ENCODE data around the gene UNC93A.
"Not testable (repeated sequence)": the region's sequence is repeated elsewhere in the genome, so short reads cannot be mapped to it uniquely, and the experiment has no call there.

The UNC93A gene

DNA sequence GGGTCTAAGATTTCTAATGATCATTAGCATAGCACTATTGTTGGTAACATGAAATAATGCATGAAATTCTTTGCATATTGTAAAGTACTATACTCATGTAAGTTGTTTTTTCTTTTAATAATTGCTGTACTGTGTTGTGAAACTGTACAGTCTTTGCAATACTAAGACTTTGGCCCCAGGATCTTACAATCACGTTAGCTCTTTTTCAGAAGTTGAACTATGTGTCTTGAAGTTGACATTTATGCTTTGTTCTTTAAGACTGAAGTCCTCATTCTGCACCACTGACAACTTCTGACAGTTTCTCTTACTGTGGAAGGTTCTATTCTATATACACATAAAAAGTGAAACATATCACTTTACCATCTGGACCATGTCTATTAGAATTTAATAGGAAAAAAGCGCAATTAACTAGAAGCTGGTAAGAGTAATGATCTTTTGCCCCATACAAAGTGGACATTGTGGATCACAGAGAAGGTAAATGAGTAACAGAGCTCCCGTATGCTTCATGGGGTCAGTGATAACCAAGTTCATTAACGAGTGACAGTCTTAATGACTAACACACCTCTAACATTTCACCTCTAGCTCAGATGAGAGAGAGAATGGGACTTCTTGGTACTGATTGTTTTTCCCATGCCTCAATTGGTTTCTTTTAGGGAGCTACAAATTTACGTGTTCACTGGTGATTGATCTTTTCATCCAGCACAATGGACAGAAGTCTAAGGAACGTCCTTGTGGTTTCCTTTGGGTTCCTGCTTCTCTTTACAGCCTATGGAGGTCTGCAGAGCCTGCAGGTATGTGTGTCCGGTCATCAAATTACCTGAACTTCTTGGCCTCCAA is at the start of gene UNC93A:
TSS of gene UNC93A (plus strand) at position 530 of the 837 bp plus-strand sequence. CDS start at position 705, 175 bp downstream.
- no peak for DNase-seq (ENCODE audit: low spot score)

DNA sequence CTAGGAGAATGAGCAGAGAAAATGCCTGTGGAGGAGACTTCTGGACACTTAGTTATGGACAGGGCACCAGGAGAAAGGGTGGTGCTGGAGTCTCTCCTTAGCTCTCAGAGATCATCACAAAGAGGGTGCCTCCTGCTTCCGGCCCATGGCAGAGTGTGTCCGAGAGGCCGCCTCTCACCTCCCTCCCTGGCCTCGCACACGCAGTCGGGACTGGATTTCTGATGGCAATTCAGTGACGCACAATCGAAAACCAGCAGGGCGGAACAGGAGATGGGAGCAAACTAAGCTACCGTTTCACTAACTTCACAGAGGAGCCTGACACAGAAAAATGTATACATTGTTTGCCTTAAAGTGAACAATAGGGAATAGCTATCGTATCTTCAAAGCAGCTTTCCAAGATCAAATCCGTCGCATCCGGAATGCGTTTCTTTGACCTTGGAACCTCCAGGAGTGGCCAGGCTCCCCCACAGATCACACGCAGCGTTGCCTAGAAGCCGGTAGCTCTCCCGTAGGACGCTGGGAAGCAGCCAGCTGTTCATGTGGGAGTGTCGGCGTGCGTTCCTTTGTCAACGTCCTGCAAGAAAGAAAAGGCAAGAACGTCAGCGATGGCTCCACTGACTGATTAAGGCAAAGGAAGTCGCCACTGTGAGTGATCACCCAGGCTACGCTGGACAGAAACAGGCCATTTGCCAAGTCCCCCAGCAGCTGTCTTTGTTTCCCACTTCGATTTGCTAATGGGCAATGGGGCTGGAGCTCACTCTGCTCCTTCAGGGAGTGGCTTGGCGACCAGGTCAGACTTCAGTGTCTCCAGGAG is 49.6 kb upstream of the UNC93A start:
- not testable (repeated sequence) for DNase-seq (ENCODE audit: low spot score)

DNA sequence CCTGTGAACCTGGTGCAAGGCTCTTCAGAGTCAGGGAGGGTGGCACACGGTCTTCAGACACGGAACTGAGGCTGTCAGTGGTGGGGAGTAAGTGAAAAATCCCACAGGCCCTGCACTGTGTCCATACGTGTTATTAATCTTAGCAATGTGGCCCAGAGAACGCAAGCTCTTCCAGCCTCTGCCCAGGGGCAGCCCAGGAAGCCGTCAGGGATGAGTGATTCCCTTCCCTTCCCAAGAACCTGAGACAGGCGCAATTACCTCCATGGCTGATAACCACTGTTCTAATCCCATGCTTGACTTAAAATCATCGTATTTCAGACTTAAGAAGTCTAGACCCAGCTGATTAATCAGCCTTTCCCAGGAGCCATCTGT is 49.0 kb upstream of the UNC93A start:
- not testable (repeated sequence) for DNase-seq (ENCODE audit: low spot score)

- DNase-seq (ENCODE audit: low spot score), result not testable (repeated sequence)
Measured at GRCh38 chr6:167242511-167243051, 48.5 kb upstream of the UNC93A start.

GRCh38 chr6:167244064-167244960 is 46.8 kb upstream of the UNC93A start:
- no peak for DNase-seq (ENCODE audit: low spot score)

GRCh38 chr6:167244991-167245390 is 46.1 kb upstream of the UNC93A start:
- no peak for DNase-seq (ENCODE audit: low spot score)

GRCh38 chr6:167245591-167245990 is 45.5 kb upstream of the UNC93A start:
- no peak for DNase-seq (ENCODE audit: low spot score)

- no peak for DNase-seq (ENCODE audit: low spot score)
Measured at GRCh38 chr6:167247814-167248595, 43.1 kb upstream of the UNC93A start.

GRCh38 chr6:167248878-167249455 is 42.1 kb upstream of the UNC93A start:
- not testable (repeated sequence) for DNase-seq (ENCODE audit: low spot score)

- no peak for DNase-seq (ENCODE audit: low spot score)
Measured at GRCh38 chr6:167252271-167252670, 38.8 kb upstream of the UNC93A start.

DNA sequence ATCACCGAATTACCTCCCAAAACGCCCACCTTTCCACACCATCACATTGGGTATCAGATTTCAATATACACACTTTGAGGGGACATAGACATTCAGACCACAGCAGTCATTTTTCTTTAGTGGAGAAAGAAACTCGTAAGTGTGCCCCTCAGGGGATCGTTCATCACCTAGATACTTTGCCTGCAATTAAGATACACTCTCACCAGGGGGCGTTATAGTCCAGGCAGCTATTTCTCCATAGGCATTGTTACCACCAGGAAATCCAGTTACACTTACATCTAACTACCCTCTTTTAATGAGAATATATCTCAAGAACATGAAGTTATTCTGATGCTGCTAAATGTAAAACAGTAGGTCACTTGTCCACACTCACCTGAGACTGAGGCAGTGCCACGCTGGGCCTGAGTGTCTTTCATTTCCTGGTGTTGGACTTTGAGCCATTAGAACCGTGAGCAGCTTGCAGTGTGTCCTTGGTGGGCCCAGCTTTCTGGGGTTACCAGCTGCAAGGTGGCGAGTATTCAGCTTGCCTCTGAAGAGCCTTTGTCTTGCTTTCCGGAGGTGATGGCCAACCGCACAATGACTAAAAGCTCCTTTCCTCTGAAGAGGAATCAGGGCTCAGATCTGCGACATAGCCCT is 35.1 kb upstream of the UNC93A start:
- no peak for DNase-seq (ENCODE audit: low spot score)

- no peak for DNase-seq (ENCODE audit: low spot score)
Measured at GRCh38 chr6:167258646-167259045, 32.5 kb upstream of the UNC93A start.

- not testable (repeated sequence) for DNase-seq (ENCODE audit: low spot score)
Measured at GRCh38 chr6:167266057-167266829, 24.9 kb upstream of the UNC93A start.

DNA sequence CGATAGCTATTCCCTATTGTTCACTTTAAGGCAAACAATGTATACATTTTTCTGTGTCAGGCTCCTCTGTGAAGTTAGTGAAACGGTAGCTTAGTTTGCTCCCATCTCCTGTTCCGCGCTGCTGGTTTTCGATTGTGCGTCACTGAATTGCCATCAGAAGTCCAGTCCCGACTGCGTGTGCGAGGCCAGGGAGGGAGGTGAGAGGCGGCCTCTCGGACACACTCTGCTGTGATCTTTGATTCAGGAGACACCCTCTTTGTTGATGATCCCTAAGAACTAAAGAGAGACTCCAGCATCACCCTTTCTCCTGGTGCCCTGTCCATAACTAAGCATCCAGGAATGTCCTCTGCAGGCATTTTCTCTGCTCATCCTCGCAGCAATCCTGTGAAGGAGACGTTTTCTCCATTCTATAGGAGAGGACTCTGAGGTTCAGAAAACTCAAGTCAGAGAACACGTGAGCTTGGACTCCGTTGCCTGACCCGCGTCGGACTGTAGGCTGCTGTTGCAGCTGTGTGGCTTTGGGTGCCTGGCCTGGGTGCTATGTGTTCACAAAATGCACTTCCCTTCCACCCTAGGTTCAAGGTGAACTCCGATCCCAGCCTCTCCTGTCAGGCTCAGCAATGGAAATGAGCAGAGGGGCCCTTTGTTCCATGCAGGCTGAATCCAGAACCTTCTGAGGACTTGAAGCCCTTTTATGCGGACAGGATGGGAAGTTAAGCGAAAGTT is 24.1 kb upstream of the UNC93A start:
- DNase-seq (ENCODE audit: low spot score), result no peak

DNA sequence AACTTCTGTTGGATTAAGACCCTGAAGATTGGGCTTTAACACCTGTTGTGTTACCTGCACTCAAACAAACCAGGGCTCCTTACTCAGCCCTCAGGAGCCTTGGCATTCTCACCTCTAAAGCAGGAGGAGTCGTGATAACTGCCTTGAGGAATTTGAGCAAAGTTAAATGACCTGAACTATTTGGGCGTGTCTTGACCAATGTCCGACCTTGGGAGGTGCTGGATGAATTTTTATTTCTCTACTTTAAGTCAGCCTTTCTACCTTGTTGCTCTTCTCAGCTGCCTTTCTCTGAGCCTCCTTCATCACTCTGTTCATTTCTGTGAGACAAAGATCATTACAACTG is 23.6 kb upstream of the UNC93A start:
- DNase-seq (ENCODE audit: low spot score), result not testable (repeated sequence)

DNA sequence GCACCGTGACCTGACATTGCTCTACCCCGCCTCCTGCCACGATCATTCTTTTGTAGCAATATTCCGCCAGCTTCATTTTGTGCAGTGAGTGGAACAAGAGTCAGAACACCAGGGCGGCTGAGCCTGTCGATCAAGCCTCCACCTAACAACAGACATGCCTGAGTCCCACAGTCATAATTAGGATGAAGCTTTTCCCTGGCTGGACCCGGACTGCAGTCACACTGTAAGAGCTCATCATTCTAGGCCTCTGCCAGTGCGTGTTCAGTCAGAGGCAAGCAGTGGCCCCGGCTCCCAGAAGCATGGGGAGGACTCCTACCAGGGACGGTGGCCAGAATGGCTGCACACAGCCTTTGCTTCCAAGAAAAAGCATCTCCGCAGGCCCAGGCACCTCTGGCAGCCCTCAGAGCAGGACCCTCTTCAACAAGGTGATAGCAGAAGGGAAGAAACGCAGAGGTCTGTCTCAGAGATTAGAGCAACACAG is 23.2 kb upstream of the UNC93A start:
- no peak for DNase-seq (ENCODE audit: low spot score)

- DNase-seq (ENCODE audit: low spot score), result no peak
Measured at GRCh38 chr6:167268683-167269280, 22.3 kb upstream of the UNC93A start.
